Ishikawa (cell line): ENCODE data around the gene NPR1.

ENCODE experiments used
- CEBPB ChIP-seq: IDR thresholded peaks from 2 replicates; pipeline ENCODE4 v1.6.1; 2012
- CREB1 ChIP-seq: IDR thresholded peaks from 2 replicates; pipeline ENCODE4 v1.6.1; 2012; ENCODE audit warnings: low read depth
- EGR1 ChIP-seq: IDR thresholded peaks from 2 replicates; pipeline ENCODE4 v1.6.1; 2012
- EP300 ChIP-seq: IDR thresholded peaks from 2 replicates; pipeline ENCODE4 v1.6.1; 2012; ENCODE audit warnings: borderline replicate concordance
- FOXM1 ChIP-seq: IDR thresholded peaks from 2 replicates; pipeline ENCODE4 v1.6.1; 2012; ENCODE audit warnings: low read depth, borderline replicate concordance
- NFIC ChIP-seq: IDR thresholded peaks from 2 replicates; pipeline ENCODE4 v1.6.1; 2012
- RAD21 ChIP-seq: IDR thresholded peaks from 2 replicates; pipeline ENCODE4 v1.6.1; 2012; ENCODE audit warnings: low read depth
- TAF1 ChIP-seq: IDR thresholded peaks from 2 replicates; pipeline ENCODE4 v1.6.1; 2012; ENCODE audit warnings: low read depth, mild to moderate bottlenecking
- TCF12 ChIP-seq: IDR thresholded peaks from 2 replicates; pipeline ENCODE4 v1.6.1; 2012; ENCODE audit warnings: low read depth
- TEAD4 ChIP-seq: IDR thresholded peaks from 2 replicates; pipeline ENCODE4 v1.6.1; 2012
- YY1 ChIP-seq: IDR thresholded peaks from 2 replicates; pipeline ENCODE4 v1.6.1; 2012; ENCODE audit warnings: low read depth
- ZBTB7A ChIP-seq: IDR thresholded peaks from 2 replicates; pipeline ENCODE4 v1.6.1; 2012; ENCODE audit warnings: low read depth
- TF ChIP-seq, protein P1 (sequence below): IDR thresholded peaks from 2 replicates; pipeline ENCODE4 v1.6.1; 2012; ENCODE audit warnings: low read depth, mild to moderate bottlenecking
- TF ChIP-seq, protein P2 (sequence below): IDR thresholded peaks from 2 replicates; pipeline ENCODE4 v1.6.1; 2012
- TF ChIP-seq, protein P3 (sequence below): IDR thresholded peaks from 2 replicates; pipeline ENCODE4 v1.6.1; 2012

The NPR1 gene

DNA sequence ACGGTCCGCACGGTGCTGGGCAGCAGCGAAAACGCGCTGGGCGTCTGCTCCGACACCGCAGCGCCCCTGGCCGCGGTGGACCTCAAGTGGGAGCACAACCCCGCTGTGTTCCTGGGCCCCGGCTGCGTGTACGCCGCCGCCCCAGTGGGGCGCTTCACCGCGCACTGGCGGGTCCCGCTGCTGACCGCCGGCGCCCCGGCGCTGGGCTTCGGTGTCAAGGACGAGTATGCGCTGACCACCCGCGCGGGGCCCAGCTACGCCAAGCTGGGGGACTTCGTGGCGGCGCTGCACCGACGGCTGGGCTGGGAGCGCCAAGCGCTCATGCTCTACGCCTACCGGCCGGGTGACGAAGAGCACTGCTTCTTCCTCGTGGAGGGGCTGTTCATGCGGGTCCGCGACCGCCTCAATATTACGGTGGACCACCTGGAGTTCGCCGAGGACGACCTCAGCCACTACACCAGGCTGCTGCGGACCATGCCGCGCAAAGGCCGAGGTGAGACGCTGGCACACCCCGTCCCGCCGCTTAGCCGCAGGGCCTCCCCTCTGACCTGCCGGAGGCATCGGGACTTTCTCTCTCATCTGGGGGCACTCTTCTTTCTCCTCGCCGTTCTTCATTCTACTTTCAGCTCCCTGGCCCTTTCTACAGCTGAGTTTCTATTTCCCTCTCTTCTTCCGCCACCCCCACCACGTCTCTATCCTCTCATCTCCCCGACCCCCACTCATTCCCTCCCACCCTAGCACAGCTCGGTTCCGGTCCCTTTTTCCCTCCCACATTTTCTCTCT, 1.0 kb downstream of the NPR1 start:
- TF ChIP-seq, protein P1, sequence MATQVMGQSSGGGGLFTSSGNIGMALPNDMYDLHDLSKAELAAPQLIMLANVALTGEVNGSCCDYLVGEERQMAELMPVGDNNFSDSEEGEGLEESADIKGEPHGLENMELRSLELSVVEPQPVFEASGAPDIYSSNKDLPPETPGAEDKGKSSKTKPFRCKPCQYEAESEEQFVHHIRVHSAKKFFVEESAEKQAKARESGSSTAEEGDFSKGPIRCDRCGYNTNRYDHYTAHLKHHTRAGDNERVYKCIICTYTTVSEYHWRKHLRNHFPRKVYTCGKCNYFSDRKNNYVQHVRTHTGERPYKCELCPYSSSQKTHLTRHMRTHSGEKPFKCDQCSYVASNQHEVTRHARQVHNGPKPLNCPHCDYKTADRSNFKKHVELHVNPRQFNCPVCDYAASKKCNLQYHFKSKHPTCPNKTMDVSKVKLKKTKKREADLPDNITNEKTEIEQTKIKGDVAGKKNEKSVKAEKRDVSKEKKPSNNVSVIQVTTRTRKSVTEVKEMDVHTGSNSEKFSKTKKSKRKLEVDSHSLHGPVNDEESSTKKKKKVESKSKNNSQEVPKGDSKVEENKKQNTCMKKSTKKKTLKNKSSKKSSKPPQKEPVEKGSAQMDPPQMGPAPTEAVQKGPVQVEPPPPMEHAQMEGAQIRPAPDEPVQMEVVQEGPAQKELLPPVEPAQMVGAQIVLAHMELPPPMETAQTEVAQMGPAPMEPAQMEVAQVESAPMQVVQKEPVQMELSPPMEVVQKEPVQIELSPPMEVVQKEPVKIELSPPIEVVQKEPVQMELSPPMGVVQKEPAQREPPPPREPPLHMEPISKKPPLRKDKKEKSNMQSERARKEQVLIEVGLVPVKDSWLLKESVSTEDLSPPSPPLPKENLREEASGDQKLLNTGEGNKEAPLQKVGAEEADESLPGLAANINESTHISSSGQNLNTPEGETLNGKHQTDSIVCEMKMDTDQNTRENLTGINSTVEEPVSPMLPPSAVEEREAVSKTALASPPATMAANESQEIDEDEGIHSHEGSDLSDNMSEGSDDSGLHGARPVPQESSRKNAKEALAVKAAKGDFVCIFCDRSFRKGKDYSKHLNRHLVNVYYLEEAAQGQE, result no peak
- peak; percentile 19; the same call in 1 of the 2 replicates for TF ChIP-seq ZBTB7A

DNA sequence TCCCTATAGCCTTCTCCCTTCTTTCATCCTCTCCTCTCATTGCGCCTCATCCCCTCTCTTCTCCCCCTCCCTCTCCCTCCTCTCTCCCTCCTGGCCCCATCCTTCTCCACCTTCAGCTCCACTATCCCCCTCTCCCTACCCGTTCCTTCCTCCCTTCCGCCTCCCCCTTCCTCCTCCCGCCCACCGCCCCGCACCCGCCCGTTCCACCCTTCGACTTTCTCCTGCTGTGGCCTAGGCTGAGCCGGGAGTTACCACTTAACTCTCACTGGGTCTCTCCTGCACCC, 1.6 kb downstream of the NPR1 start:
- TF ChIP-seq ZBTB7A (no peak), CEBPB (no peak), TCF12 (no peak), TAF1 (no peak), RAD21 (no peak), EGR1 (no peak), CREB1 (no peak), FOXM1 (no peak), TEAD4 (no peak), NFIC (no peak)
- TF ChIP-seq, protein P2, sequence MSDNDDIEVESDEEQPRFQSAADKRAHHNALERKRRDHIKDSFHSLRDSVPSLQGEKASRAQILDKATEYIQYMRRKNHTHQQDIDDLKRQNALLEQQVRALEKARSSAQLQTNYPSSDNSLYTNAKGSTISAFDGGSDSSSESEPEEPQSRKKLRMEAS, result no peak
- TF ChIP-seq, protein P3, sequence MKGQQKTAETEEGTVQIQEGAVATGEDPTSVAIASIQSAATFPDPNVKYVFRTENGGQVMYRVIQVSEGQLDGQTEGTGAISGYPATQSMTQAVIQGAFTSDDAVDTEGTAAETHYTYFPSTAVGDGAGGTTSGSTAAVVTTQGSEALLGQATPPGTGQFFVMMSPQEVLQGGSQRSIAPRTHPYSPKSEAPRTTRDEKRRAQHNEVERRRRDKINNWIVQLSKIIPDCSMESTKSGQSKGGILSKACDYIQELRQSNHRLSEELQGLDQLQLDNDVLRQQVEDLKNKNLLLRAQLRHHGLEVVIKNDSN, result no peak
- TF ChIP-seq, protein P1, result no peak

DNA sequence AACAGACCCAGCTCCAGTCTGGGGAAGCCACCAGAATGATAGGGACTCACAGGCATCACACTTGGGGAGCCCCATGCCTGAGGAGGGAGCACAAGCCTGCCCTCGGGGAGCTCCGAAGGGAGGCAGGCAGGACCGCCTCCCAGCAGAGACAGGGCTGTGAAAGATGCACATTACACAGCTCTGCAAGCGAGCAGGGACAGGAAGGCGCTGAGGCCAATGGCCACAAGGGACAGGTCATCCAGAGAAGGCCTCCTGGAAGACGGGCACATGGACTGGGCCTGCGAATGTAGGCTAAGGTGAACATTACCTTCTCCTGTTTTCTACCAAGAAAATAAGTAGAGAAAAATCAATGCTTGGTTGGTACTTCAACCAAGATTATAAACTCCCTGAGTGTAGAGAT, 4.2 kb downstream of the NPR1 start:
- TF ChIP-seq RAD21 (no peak), EGR1 (no peak), YY1 (no peak), TCF12 (no peak), TEAD4 (no peak), TAF1 (no peak), EP300 (no peak), CEBPB (no peak), FOXM1 (no peak), NFIC (no peak), ZBTB7A (no peak), CREB1 (no peak)
- TF ChIP-seq, protein P3, result no peak
- TF ChIP-seq, protein P2, result no peak
- TF ChIP-seq, protein P1, result no peak

DNA sequence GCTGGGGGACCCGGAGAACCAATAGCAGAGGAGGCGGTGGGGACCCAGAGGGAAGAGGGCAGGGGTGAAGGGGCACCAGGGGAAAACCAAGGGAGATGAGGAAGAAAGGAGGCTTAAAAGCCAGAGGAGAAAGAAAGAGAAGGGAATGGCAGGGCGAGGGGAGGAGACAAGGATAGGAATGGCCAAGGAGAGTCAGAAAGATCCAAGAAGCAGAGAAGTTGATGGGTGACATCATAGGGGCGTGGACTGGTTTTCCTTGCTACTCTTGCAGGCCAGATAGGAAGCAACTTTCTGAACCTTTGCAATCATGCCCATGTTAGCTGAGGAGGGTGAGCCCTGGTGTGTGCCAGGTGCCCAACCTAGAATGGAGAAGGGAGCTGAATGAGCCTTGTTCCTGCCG, 5.4 kb downstream of the NPR1 start:
- TF ChIP-seq NFIC, result no peak
- TF ChIP-seq, protein P3, result no peak
- no peak for TF ChIP-seq FOXM1

DNA sequence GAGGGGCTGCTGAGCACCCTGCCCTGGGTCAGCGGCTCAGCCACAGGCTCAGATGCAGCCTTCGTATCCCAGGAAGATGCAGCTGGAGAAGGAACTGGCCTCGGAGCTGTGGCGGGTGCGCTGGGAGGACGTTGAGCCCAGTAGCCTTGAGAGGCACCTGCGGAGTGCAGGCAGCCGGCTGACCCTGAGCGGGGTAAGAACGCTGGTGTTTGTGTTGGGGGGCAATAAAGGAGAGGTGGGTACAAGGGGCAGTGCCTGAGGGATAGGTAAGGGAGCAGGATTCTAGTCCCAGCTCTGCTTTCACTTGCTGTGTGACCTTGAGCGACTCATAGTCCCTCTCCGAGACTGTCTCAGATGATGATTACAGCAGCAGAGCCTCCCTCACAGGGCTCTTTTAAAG, 6.4 kb downstream of the NPR1 start:
- no peak for TF ChIP-seq NFIC
- TF ChIP-seq YY1, result no peak
- no peak for TF ChIP-seq TCF12
- TF ChIP-seq ZBTB7A, result no peak
- no peak for TF ChIP-seq TEAD4
- TF ChIP-seq FOXM1, result no peak
- TF ChIP-seq, protein P2, result no peak
